Astrocyte (in vitro differentiated cells and primary cell): ENCODE data around the gene KRT82.

ENCODE experiments used
- EZH2 ChIP-seq: IDR thresholded peaks from 2 replicates; pipeline ENCODE4 v1.6.1; 2012; ENCODE audit warnings: mild to moderate bottlenecking, low read length, inconsistent platforms; ENCODE audit not compliant: insufficient read depth
- TF ChIP-seq, protein P1 (sequence below): IDR thresholded peaks from 2 replicates; pipeline ENCODE4 v1.5.1; 2011; ENCODE audit warnings: low read depth, mild to moderate bottlenecking, inconsistent platforms, low read length, moderate library complexity; ENCODE audit not compliant: insufficient read depth

DNA sequence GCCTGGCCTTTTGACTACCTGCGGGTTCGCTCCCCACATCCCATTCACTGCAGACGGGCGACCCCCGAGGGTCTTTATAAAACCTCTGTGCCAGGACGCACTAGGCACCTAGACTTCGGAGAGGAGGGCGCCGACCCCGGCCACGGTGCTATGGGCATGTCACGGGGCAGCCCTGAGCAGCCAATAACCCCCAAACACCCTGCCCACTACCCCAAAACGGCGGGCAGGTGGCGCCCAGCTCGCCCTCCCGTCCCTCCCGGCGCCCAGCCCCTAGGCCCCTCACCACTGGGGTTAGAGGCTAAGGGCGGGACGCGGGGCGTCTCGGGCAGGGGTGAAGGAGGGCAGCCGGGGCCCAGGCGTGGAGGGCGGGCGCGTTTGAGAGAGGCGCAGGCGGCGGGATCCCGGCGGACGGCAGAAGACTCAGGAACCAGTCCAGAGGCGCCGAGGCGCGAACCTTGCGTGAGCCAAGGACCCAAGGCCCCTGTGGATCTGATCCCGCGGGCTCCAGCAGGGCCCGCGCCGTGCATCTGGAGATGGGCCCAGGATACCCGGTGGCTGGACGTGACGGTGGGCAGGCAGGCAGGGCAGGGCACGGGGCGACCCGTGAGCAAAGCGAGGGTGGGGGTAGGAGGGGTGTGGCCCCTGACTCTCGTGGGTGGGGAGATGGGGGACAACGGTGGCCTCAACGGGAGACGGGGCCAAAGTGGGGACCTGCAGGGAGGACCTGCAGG, 49.9 kb downstream of the KRT82 start:
- TF ChIP-seq, protein P1, sequence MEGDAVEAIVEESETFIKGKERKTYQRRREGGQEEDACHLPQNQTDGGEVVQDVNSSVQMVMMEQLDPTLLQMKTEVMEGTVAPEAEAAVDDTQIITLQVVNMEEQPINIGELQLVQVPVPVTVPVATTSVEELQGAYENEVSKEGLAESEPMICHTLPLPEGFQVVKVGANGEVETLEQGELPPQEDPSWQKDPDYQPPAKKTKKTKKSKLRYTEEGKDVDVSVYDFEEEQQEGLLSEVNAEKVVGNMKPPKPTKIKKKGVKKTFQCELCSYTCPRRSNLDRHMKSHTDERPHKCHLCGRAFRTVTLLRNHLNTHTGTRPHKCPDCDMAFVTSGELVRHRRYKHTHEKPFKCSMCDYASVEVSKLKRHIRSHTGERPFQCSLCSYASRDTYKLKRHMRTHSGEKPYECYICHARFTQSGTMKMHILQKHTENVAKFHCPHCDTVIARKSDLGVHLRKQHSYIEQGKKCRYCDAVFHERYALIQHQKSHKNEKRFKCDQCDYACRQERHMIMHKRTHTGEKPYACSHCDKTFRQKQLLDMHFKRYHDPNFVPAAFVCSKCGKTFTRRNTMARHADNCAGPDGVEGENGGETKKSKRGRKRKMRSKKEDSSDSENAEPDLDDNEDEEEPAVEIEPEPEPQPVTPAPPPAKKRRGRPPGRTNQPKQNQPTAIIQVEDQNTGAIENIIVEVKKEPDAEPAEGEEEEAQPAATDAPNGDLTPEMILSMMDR, result no peak
- no peak for TF ChIP-seq EZH2
